Nephron (organoid): ENCODE measurements around the gene MRPL48.

Experiments used
- H3K27ac Mint-ChIP-seq, 3 experiments: 2 replicates each; pipeline ENCODE4 v1.8.0; 2020; ENCODE audit warnings: mixed read lengths in 3 of 3, mild to moderate bottlenecking in 2 of 3, moderate library complexity in 1 of 3
- H3K27me3 Mint-ChIP-seq: 2 replicates; pipeline ENCODE4 v1.8.0; 2021; ENCODE audit warnings: low read depth, mild to moderate bottlenecking, moderate library complexity, mixed read lengths
- H3K36me3 Mint-ChIP-seq: 2 replicates; pipeline ENCODE4 v1.8.0; 2020; ENCODE audit warnings: low read depth, mixed read lengths
- H3K4me1 Mint-ChIP-seq: 2 replicates; pipeline ENCODE4 v1.8.0; 2020; ENCODE audit warnings: mixed read lengths
- H3K4me3 Mint-ChIP-seq, 3 experiments: 2 replicates each; pipeline ENCODE4 v1.8.0; 2020; ENCODE audit warnings: mild to moderate bottlenecking in 3 of 3, mixed read lengths in 3 of 3, moderate library complexity in 2 of 3
- H3K9me3 Mint-ChIP-seq: 2 replicates; pipeline ENCODE4 v1.8.0; 2020; ENCODE audit warnings: mixed read lengths
- CTCF ChIP-seq, 3 experiments: fragments of 200-600 bp; sonication (generic); IDR thresholded peaks; one replicate each; pipeline ENCODE4 v1.5.0; 2021; ENCODE audit warnings: antibody characterized with exemption in 3 of 3; ENCODE audit not compliant: unreplicated experiment in 3 of 3

The MRPL48 gene

GRCh38 chr11:73808052-73808451 is 20.4 kb downstream of the MRPL48 start:
- TF ChIP-seq CTCF (IDR thresholded peaks at IDR 0.05; ENCODE audit: unreplicated experiment in 3 of 3), result no peak
- Mint-ChIP-seq H3K27ac (no peak overlapping the region), H3K36me3 (peaks cover 32% of the 10 kb centered on the region), H3K4me3 (no peak overlapping the region), H3K9me3 (no peaks in the 10 kb centered on the region), H3K4me1 (no peaks in the 10 kb centered on the region), H3K27me3 (no peaks in the 10 kb centered on the region)

- no peak for TF ChIP-seq CTCF (IDR thresholded peaks at IDR 0.05; ENCODE audit: unreplicated experiment in 3 of 3)
- Mint-ChIP-seq H3K4me3 (no peak overlapping the region), H3K9me3 (no peaks in the 10 kb centered on the region), H3K36me3 (peaks cover 44% of the 10 kb centered on the region), H3K27me3 (no peaks in the 10 kb centered on the region), H3K4me1 (no peaks in the 10 kb centered on the region), H3K27ac (peak overlapping the region in 1 of 3 experiments; percentile 27)
Measured at GRCh38 chr11:73810637-73811036, 23.0 kb downstream of the MRPL48 start.

GRCh38 chr11:73812234-73812633 is 24.6 kb downstream of the MRPL48 start:
- Mint-ChIP-seq H3K9me3 (no peaks in the 10 kb centered on the region), H3K27ac (no peak overlapping the region), H3K4me3 (no peak overlapping the region), H3K4me1 (no peaks in the 10 kb centered on the region), H3K36me3 (peaks cover 42% of the 10 kb centered on the region), H3K27me3 (no peaks in the 10 kb centered on the region)
- no peak for TF ChIP-seq CTCF (IDR thresholded peaks at IDR 0.05; ENCODE audit: unreplicated experiment in 3 of 3)

- Mint-ChIP-seq H3K27me3 (no peaks in the 10 kb centered on the region), H3K4me1 (no peaks in the 10 kb centered on the region), H3K9me3 (no peaks in the 10 kb centered on the region), H3K36me3 (peaks cover 34% of the 10 kb centered on the region), H3K27ac (no peak overlapping the region), H3K4me3 (no peak overlapping the region)
- no peak for TF ChIP-seq CTCF (IDR thresholded peaks at IDR 0.05; ENCODE audit: unreplicated experiment in 3 of 3)
Measured at GRCh38 chr11:73814812-73815211, 27.1 kb downstream of the MRPL48 start.

- Mint-ChIP-seq H3K9me3 (no peaks in the 10 kb centered on the region), H3K4me1 (no peaks in the 10 kb centered on the region), H3K36me3 (peaks cover 41% of the 10 kb centered on the region), H3K4me3 (no peak overlapping the region), H3K27ac (no peak overlapping the region), H3K27me3 (no peaks in the 10 kb centered on the region)
- TF ChIP-seq CTCF (IDR thresholded peaks at IDR 0.05; ENCODE audit: unreplicated experiment in 3 of 3), result no peak
Measured at GRCh38 chr11:73818846-73819245, 31.2 kb downstream of the MRPL48 start.

- Mint-ChIP-seq H3K4me3 (no peak overlapping the region), H3K36me3 (peaks cover 34% of the 10 kb centered on the region), H3K27me3 (no peaks in the 10 kb centered on the region), H3K4me1 (no peaks in the 10 kb centered on the region), H3K9me3 (no peaks in the 10 kb centered on the region), H3K27ac (no peak overlapping the region)
- no peak for TF ChIP-seq CTCF (IDR thresholded peaks at IDR 0.05; ENCODE audit: unreplicated experiment in 3 of 3)
Measured at GRCh38 chr11:73830261-73830660, 42.6 kb downstream of the MRPL48 start.
